NCI-H146 treated with DMSO at 0.1 percent for 48 hours (cell line): ENCODE results near the gene GPR37L1.
"Not testable (repeated sequence)": the region's sequence is repeated elsewhere in the genome, so short reads cannot be mapped to it uniquely, and the experiment has no call there.

ENCODE experiments used
- DNase-seq: peaks from one replicate; lab custom pipeline; 2025; ENCODE audit not compliant: unreplicated experiment; lab: John Stamatoyannopoulos, UW

Gene GPR37L1

DNA sequence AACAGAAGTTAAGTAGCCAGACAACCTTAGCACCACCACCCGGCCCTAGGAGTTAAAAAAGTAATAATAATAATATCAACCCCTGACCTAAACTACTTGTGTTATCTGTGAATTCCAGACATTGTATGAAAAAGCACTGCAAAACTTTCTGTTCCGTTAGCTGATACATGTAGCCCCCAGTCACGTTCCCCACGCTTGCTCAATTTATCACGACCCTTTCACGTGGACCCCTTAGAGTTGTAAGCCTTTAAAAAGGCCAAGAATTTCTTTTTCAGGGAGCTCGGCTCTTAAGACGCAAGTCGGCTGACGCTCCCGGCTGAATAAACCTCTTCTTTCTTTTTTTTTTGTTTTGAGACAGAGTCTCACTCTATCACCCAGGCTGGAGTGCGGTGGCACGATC is 44.3 kb downstream of the GPR37L1 start:
- DNase-seq: not testable (repeated sequence)

DNA sequence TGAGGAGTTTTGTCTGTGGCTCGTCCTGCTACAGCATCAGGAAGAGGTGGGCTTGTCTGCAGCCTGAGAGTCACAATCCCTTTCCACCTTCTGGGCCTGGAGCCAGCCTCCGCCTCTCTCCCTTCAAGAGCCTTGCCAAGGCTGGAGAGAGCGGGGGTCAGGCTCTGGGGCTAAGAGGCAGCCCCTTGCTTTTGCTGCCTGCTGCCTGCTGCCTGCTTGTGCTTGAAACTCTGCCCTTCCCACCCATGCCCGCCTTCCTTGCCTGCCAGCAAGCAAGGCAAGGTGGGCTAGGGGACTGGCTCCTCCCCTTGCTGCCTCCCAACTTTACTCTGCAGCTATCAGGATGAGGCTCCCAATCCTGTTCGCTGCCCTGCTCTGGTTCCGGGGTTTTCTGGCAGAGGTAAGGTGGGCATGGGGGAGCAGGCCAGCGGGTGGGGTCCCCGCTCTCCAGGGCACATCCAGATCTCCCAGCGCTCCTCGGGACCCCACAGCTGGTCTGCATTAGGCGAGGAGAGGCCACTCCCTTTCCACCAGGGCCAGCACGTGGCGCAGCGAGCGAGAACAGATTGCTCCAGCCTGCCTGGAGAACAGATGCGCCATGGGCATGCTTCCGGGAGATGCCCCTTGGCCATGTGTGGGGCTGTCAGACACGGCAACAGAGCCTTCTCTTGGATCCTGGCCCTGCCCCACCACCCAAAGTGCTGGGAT is 45.1 kb downstream of the GPR37L1 start:
- no peak for DNase-seq

DNA sequence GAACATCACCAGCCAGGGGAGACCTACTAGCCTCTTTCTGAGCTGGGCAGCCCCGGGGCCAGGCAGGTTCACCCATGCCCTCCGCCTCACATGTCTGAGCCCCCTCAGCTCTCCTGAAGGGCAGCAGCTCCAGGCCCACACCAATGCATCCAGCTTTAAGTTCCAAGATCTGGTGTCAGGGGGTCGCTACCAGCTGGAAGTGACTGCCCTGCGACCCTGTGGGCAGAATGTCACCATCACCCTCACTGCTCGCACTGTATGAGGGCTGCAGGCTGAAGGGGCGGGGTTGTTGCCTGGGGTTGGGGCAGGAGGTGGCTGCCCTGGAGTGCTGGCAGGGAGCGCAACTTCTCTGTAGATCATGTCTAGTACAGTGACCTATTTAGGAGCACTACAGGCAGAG is 46.1 kb downstream of the GPR37L1 start:
- no peak for DNase-seq

DNA sequence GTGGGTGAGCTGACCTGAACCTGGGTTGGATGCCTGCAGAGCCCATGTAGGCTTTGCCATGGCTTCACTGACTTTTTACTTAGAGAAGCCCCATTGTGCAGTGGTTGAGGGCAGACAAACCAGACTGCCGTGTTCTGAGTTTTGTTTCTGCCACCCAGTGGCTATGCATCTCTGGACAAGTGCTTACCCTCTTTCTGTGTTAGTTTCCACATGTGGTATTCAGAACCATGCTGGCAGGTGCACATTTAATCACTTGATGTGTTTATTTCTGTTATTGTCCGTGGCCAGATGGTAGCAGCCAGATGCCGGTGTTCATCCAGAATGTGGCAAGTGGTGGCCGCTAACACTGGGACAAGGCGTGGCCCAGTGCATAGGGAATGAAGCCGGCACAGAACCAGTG is 48.0 kb downstream of the GPR37L1 start:
- DNase-seq: no peak

DNA sequence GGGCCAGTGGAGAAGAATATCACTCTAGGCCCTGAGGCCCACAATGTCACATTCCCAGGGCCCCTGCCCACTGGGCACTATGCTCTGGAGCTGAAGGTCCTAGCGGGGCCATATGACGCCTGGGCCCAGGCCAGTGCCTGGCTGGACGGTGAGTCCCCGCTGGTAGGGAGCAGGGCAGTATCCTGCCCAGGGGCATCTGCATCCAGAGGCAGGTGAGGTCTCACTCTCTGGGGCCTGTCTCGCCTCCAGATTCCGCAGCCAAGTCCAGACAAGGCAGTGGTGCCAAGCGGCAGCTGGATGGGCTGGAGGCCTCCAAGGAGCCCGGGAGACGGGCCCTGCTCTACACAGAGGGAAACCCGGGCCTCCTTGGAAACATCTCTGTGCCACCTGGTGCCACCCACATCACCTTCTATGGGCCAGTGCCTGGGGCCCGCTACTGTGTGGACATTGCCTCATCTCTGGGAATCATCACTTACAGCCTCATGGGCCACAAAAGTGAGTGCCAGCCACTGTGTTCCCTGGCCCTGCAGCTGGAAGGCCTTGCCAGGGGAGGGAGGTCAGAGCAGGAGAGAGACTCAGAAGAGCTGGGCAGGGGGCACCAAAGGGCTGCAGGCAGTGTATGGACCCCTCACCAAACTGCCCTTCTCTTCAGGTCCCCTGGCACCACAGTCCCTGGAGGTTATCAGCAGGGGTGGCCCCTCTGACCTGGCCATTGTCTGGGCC is 48.7 kb downstream of the GPR37L1 start:
- DNase-seq: no peak

DNA sequence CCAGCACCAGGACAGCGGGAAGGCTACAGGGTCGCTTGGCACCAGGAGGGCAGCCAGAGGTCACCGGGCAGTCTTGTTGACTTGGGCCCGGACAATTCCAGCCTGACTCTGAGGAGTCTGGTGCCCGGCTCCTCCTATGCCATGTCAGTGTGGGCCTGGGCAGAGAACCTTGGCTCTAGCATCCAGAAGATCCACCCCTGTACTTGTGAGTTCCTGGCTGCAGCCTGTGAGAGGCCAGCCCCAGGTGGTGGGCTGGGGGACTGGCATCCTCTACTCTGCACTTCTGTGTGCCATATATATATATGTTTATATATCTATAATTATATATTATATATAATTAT is 49.3 kb downstream of the GPR37L1 start:
- no peak for DNase-seq

DNA sequence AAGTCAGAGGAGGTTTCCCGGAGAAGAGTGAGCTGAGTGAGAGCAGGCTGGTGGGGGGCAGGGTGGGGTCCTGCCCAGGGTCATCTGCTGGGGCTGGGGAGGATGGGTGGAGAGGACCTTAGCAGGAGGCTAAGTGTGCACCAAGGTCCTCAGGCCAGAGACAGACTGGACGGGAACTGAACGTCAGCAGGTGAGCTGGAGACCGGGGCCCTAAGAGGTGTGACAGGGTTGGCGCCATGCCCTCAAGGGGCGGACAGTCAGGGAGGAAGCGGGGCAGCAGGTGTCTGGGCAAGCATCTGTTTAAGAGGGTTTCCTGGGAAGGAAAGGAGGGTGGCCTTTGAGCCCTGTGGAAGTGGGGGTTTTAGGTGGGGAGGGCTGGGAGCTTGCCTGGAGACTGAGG is 51.3 kb downstream of the GPR37L1 start:
- no peak for DNase-seq

DNA sequence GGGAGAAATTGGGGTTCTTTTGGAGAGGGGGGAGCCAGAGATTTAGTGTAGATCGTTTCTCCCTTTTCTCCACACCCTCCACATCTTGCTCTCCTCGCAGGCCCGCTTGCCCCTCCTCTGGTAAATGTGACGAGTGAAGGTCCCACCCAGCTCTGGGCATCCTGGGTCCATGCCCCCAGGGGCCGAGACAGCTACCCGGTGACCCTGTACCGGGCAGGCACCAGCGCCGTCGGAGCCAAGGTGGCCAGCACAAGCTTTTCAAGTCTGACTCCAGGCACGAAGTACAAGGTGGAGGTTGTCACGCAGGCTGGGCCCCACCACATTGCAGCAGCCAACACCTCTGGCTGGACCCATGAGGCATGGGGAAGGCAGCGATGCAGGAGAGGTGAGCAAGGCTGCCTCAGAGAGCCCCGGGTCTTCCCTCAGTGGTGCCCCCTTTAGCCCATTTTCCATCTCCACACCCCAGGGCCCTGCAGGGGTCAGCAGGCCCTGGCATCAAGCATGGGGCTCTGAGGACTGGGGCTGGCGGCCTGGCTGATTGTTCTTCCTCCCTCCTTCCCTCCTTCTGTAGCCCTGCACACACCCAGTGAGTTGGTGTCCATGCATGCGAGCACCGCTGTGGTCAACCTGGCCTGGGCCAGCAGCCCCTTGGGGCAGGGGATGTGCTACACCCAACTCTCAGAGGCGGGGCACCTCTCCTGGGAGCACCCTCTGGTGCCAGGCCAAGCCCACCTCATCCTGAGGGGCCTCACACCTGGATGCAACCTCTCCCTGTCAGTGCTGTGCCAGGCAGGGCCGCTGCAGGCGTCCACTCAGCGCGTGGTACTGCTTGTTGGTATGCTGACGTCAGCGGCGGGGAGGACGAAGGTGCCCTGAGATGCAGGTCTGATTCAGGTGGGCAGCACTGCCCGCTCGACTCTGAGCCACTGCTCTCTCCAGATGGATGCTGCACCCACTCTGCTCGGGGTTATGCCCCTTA is 54.5 kb downstream of the GPR37L1 start:
- DNase-seq: no peak

DNA sequence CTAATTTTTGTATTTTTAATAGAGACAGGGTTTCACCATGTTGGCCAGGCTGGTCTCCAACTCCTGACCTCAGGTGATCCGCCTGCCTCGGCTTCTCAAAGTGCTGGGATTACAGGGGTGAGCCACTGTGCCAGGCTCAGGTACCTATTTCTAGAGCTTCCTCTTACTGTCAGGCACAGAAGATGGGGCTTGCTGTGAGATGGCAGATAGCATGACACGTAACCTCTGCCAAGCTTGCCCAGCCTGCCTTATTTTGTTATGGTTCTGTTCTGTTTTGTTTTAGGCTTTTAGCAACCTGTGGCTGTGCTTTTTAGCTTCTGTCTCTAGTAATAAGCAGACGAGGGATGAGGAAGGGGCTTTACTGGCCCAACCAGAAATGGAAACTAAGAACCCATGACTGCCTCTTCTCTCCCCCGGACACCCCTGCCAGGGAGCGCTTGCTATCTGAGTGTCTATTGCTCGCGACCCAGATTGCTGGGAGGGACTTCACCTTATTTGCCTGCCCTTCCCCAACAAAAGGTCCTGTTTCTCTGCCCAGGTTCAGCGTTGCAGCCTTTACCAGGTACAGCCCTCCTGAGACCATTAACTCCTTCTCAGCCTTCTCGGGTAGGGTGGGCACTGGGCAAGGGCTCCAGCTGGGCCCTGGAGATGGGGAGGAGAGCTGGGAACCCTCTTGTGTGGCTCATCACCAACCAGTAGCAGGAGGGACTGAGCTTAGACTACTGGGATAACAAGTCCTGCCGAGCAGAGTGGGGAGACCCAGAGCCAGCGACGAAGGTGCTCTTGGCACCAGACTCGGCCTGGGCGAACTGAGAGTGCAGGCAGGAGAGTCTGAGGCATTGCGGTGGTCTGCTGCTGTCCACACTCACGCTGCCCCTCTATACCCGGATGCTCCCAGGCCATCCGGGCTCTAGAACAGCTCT is 57.4 kb downstream of the GPR37L1 start:
- DNase-seq: no peak

DNA sequence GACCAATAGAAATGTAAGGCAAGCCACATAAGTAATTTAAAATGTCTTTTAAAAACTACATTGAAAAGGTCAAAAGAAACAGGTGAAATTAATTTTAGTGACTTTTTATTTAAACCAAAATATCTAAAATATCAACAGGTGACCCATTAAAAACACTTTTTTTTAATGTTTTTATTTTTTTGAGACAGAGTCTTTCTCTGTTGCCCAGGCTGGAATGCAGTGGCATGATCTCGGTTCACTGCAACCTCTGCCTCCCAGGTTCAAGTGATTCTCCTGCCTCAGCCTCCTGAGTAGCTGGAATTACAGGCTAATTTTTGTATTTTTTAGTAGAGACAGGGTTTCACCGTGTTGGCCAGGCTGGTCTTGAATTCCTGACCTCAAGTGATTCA is 58.0 kb downstream of the GPR37L1 start:
- not testable (repeated sequence) for DNase-seq

DNA sequence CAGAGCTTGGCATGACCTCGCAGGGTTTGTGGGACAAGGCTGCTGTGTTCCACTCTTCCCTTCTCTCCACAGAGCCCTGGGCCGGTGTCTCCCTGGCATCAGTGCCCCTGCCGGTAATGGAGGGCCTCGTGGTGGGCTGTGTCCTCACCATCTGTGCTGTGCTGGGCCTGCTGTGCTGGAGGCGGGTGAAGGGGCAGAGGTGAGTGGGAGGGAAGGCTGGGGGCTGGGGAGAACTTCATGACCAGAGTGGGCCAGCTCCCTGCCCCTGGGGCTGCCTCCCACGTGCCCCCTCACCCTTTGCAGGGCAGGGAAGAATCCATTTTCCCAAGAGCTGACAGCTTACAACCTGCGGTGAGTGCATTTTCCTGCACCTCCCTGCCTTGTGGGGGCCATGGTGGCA is 58.9 kb downstream of the GPR37L1 start:
- DNase-seq: no peak

DNA sequence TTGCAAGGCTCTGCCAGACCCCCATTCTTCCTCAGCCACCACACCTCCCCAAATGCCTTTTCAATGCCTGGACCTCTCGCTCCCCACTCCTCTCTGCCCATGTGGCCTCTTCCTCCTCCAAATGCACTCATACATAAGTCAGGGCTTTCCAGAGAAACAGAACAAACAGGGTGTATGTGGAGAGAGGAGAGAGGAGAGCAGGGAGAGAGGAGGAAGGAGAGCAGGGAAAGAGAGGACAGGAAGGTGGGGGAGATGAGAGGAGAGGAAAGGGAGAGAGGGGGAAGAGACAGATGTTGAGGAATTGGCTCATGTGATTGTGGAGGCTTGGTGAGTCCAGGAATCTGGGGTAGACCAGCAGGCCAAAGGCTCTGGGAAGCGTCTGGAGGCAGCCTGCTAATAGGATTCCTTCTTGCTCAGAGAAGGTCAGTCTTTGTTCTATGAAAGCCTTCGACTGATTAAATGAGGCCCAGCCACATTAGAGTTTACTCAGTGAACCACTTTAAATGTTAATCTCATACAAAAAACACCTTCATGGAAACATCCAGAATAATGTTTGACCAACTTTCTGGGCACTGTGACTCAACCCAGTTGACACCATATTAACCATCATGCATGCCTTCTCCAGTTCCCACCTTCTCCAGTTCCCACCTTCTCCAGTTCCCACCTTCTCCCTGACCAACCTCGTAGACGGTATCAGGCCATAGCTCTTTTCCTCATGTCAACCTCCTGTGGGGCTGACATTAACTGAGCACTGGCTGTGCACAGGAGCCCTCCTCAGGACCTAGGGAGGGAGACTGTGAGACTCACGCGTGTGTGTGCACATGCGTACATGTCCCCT is 59.5 kb downstream of the GPR37L1 start:
- DNase-seq: no peak
